HCT116 (cell line): ENCODE data around the gene RHBDD1. TPM values are rescaled to one million over a fixed set of nuclear protein-coding genes. Genes with fewer than 3 reads are reported as not detected.
A peak's percentile ranks its signal among the peaks of the same experiment; 100 is the strongest.

Source experiments
- ATAC-seq: fragments of 200-7000 bp; cut with Tn5 transposase; 2 replicates; pipeline ENCODE4 v1.9.1; 2020; ENCODE audit warnings: mild to moderate bottlenecking, moderate library complexity
- BruUV-seq: library from RNA; stranded (reverse); fragments of 400-500 nt; replicated peaks from 2 replicates; lab custom pipeline; 2021; lab: Mats Ljungman, UMichigan
- CTCF ChIA-PET: fragments of 300-600 bp; sonication (Branson Sonifier 250); formaldehyde crosslinking; loops from one replicate; lab custom pipeline; 2021; ENCODE audit warnings: antibody characterized with exemption; lab: Charles Lee
- POLR2A ChIA-PET: fragments of 300-600, 350-600 bp; sonication (Branson Sonifier 250); formaldehyde crosslinking; loops from one replicate; lab custom pipeline; 2021; ENCODE audit warnings: antibody characterized with exemption; lab: Charles Lee
- RAD21 ChIA-PET, 2 experiments: fragments of 300-600 bp; sonication (Branson Sonifier 250); formaldehyde crosslinking; loops; one replicate each; lab custom pipeline; 2023; ENCODE audit warnings: low total read pairs in 2 of 2; ENCODE audit not compliant: uncharacterized antibody in 2 of 2, unreplicated experiment in 2 of 2, low non-redundant PET in 1 of 2; lab: Charles Lee
- DNase-seq: peaks from one replicate; pipeline ENCODE4 v3.0.0-alpha.2; 2010; ENCODE audit warnings: low read depth, low spot score
- H2AFZ ChIP-seq: fragments of 200-600 bp; shearing (Covaris generic), sonication (generic); 2 replicates; pipeline ENCODE4 v1.6.1; 2017; ENCODE audit warnings: low read depth, mixed run types, mixed read lengths, antibody characterized with exemption, low read length; ENCODE audit not compliant: poor library complexity, severe bottlenecking
- H3K27ac ChIP-seq: 2 replicates; pipeline ENCODE4 v1.5.1; 2012; ENCODE audit warnings: low read depth, low read length
- H3K27me3 ChIP-seq: fragments of 200-600 bp; sonication (generic); 2 replicates; pipeline ENCODE4 v1.6.1; 2016; ENCODE audit warnings: mixed run types, low read length, mixed read lengths; ENCODE audit not compliant: insufficient read depth
- H3K36me3 ChIP-seq, 2 experiments: fragments of 200-500 bp in 1 of 2; fragments of 200-600 bp in 1 of 2; sonication (Bioruptor generic) in 1 of 2; sonication (generic) in 1 of 2; 2 replicates each; pipeline versions ENCODE4 v1.5.1 to v1.6.1; 2014 to 2016; ENCODE audit warnings: low read length in 2 of 2, inconsistent platforms in 1 of 2, mixed read lengths in 1 of 2, mixed run types in 1 of 2; ENCODE audit not compliant: insufficient read depth in 2 of 2, control insufficient read depth in 1 of 2
- H3K4me1 ChIP-seq, 2 experiments: fragments of 200-600 bp in 1 of 2; sonication (generic) in 1 of 2; 2 replicates each; pipeline versions ENCODE4 v1.5.1 to v1.6.1; 2012 to 2017; ENCODE audit warnings: low read length in 2 of 2, inconsistent platforms in 1 of 2, mild to moderate bottlenecking in 1 of 2, mixed read lengths in 1 of 2, mixed run types in 1 of 2, moderate library complexity in 1 of 2; ENCODE audit not compliant: insufficient read depth in 2 of 2, control insufficient read depth in 1 of 2
- H3K4me2 ChIP-seq: fragments of 200-600 bp; sonication (generic); 2 replicates; pipeline ENCODE4 v1.6.1; 2017; ENCODE audit warnings: mixed run types, low read length, mixed read lengths
- H3K4me3 ChIP-seq, 2 experiments: fragments of 200-600 bp in 1 of 2; sonication (generic) in 1 of 2; replicated peaks in 1 of 2; 2 replicates each; pipeline ENCODE4 v1.5.1; 2011 to 2016; ENCODE audit warnings: low read length in 2 of 2, control low read depth in 1 of 2, low read depth in 1 of 2, mild to moderate bottlenecking in 1 of 2, mixed read lengths in 1 of 2, mixed run types in 1 of 2
- H3K79me2 ChIP-seq: fragments of 200-600 bp; sonication (generic); 2 replicates; pipeline ENCODE4 v1.6.1; 2017; ENCODE audit warnings: mild to moderate bottlenecking, mixed run types, low read length, moderate library complexity, mixed read lengths; ENCODE audit not compliant: insufficient read depth
- H3K9ac ChIP-seq: fragments of 200-600 bp; sonication (generic); 2 replicates; pipeline ENCODE4 v1.6.1; 2016; ENCODE audit warnings: low read length, mixed read lengths
- H3K9me2 ChIP-seq: fragments of 200-600 bp; sonication (generic), shearing (Covaris generic); 2 replicates; pipeline ENCODE4 v1.6.1; 2017; ENCODE audit warnings: mixed run types, mild to moderate bottlenecking, moderate library complexity; ENCODE audit not compliant: insufficient read depth
- H3K9me3 ChIP-seq, 2 experiments: fragments of 200-500 bp in 1 of 2; fragments of 200-600 bp in 1 of 2; sonication (Bioruptor generic) in 1 of 2; sonication (generic) in 1 of 2; 2 replicates each; pipeline ENCODE4 v1.6.1; 2014 to 2017; ENCODE audit warnings: low read length in 2 of 2, mixed read lengths in 2 of 2, inconsistent platforms in 1 of 2, low read depth in 1 of 2, mild to moderate bottlenecking in 1 of 2, mixed run types in 1 of 2, moderate library complexity in 1 of 2; ENCODE audit not compliant: control insufficient read depth in 1 of 2, insufficient read depth in 1 of 2
- H4K20me1 ChIP-seq: fragments of 200-600 bp; sonication (generic), shearing (Covaris generic); 2 replicates; pipeline ENCODE4 v1.6.1; 2017; ENCODE audit warnings: mixed run types, mild to moderate bottlenecking, moderate library complexity; ENCODE audit not compliant: insufficient read depth
- CBX3 ChIP-seq: IDR thresholded peaks from 2 replicates; pipeline ENCODE4 v1.6.1; 2012; ENCODE audit warnings: low read depth
- CEBPB ChIP-seq: IDR thresholded peaks from 2 replicates; pipeline ENCODE4 v1.6.1; 2012; ENCODE audit warnings: low read depth
- ELF1 ChIP-seq: IDR thresholded peaks from 2 replicates; pipeline ENCODE4 v1.6.1; 2012; ENCODE audit warnings: low read depth, borderline replicate concordance
- EZH2 ChIP-seq: fragments of 200-600 bp; sonication (generic); IDR thresholded peaks from 2 replicates; pipeline ENCODE4 v1.6.1; 2017; ENCODE audit warnings: antibody characterized with exemption, mixed run types
- FOSL1 ChIP-seq: IDR thresholded peaks from 2 replicates; pipeline ENCODE4 v1.6.1; 2012; ENCODE audit warnings: low read depth
- JUND ChIP-seq: IDR thresholded peaks from 2 replicates; pipeline ENCODE4 v1.6.1; 2012
- MAX ChIP-seq: IDR thresholded peaks from 2 replicates; pipeline ENCODE4 v1.6.1; 2012
- POLR2A ChIP-seq: IDR thresholded peaks from 2 replicates; pipeline ENCODE4 v1.7.0; 2011; ENCODE audit warnings: borderline replicate concordance; ENCODE audit not compliant: insufficient read depth, insufficient read length; ENCODE audit errors: extremely low read depth
- POLR2AphosphoS5 ChIP-seq: IDR thresholded peaks from 2 replicates; pipeline ENCODE4 v1.6.1; 2011; ENCODE audit warnings: mild to moderate bottlenecking, low read depth, low read length, moderate library complexity
- RAD21 ChIP-seq: IDR thresholded peaks from 2 replicates; pipeline ENCODE4 v1.6.1; 2012; ENCODE audit warnings: low read depth, mild to moderate bottlenecking
- REST ChIP-seq: IDR thresholded peaks from 2 replicates; pipeline ENCODE4 v1.6.1; 2012; ENCODE audit warnings: low read depth
- SIN3A ChIP-seq: IDR thresholded peaks from 2 replicates; pipeline ENCODE4 v1.6.1; 2012; ENCODE audit warnings: low read depth
- SP1 ChIP-seq: IDR thresholded peaks from 2 replicates; pipeline ENCODE4 v1.6.1; 2012; ENCODE audit warnings: low read depth
- SRF ChIP-seq: IDR thresholded peaks from 2 replicates; pipeline ENCODE4 v1.6.1; 2012; ENCODE audit warnings: low read depth
- TCF7L2 ChIP-seq: IDR thresholded peaks from 2 replicates; pipeline ENCODE4 v1.7.0; 2011; ENCODE audit warnings: borderline replicate concordance, inconsistent platforms; ENCODE audit not compliant: insufficient read depth, insufficient read length; ENCODE audit errors: extremely low read depth
- YY1 ChIP-seq: IDR thresholded peaks from 2 replicates; pipeline ENCODE4 v1.6.1; 2011; ENCODE audit warnings: low read length, low read depth, moderate library complexity, mild to moderate bottlenecking; ENCODE audit not compliant: insufficient replicate concordance; ENCODE audit errors: extremely low read depth
- ZBTB33 ChIP-seq: IDR thresholded peaks from 2 replicates; pipeline ENCODE4 v1.6.1; 2011; ENCODE audit warnings: mild to moderate bottlenecking, low read length, moderate library complexity; ENCODE audit not compliant: insufficient replicate concordance; ENCODE audit errors: extremely low read depth
- ZFX ChIP-seq: fragments of 450-650 bp; IDR thresholded peaks from 2 replicates; pipeline ENCODE4 v1.6.1; 2017
- ZNF274 ChIP-seq: fragments of 200-500 bp; sonication (Bioruptor generic); IDR thresholded peaks from 2 replicates; pipeline ENCODE4 v1.6.1; 2014; ENCODE audit warnings: mild to moderate bottlenecking, low read depth, low read length, inconsistent platforms
- intact Hi-C: fragments of 100-400 bp; cut with micrococcal nuclease; formaldehyde crosslinking; loops from 2 replicates; pipeline ENCODE4 v1.10.0; 2022
- total RNA-seq: library from RNA; stranded (reverse); gene quantifications from one replicate; pipeline ENCODE4 v1.2.1, GENCODE V29; 2021; ENCODE audit not compliant: unreplicated experiment
- TF ChIP-seq, protein P1 (sequence below), 3 experiments: fragments of 200-600 bp in 1 of 3; sonication (generic) in 1 of 3; IDR thresholded peaks in 2 of 3; conservative IDR thresholded peaks in 1 of 3; 2 replicates each; pipeline ENCODE4 v1.5.1; 2012 to 2017; ENCODE audit warnings: low read depth in 2 of 3, low read length in 2 of 3, antibody characterized with exemption in 1 of 3, borderline replicate concordance in 1 of 3, control low read depth in 1 of 3, mild to moderate bottlenecking in 1 of 3, mixed read lengths in 1 of 3, mixed run types in 1 of 3, moderate library complexity in 1 of 3; ENCODE audit not compliant: insufficient read depth in 1 of 3
- TF ChIP-seq, protein P2 (sequence below): IDR thresholded peaks from 2 replicates; pipeline ENCODE4 v1.6.1; 2012

Gene RHBDD1
- total RNA-seq, 1 experiment from 2014 or later = 73.8 TPM

- RAD21 ChIA-PET = no interaction called here
- DNase-seq = peak; percentile 56
- intact Hi-C loops = loop anchor here (1.0 to 10.0 kb wide), 3 partner anchors 112 to 810 kb away; no protein-coding TSS in a partner anchor
- TF ChIP-seq FOSL1 (no peak), SP1 (peak; percentile 9; the same call in 1 of the 2 replicates), SRF (no peak), RAD21 (peak; percentile 46), CEBPB (no peak), JUND (no peak), EZH2 (no peak), POLR2AphosphoS5 (peak; percentile 6; the same call in 1 of the 2 replicates), CBX3 (peak; percentile 20; the same call in 1 of the 2 replicates), SIN3A (no peak), TCF7L2 (peak; percentile 80), ZBTB33 (no peak), MAX (0 out of 2 replicates have a peak, but pooled peaks have one; percentile 14), ELF1 (no peak), YY1 (peak; percentile 36), POLR2A (peak; percentile 17), REST (no peak), ZFX (no peak), ZNF274 (no peak)
- TF ChIP-seq, protein P1, sequence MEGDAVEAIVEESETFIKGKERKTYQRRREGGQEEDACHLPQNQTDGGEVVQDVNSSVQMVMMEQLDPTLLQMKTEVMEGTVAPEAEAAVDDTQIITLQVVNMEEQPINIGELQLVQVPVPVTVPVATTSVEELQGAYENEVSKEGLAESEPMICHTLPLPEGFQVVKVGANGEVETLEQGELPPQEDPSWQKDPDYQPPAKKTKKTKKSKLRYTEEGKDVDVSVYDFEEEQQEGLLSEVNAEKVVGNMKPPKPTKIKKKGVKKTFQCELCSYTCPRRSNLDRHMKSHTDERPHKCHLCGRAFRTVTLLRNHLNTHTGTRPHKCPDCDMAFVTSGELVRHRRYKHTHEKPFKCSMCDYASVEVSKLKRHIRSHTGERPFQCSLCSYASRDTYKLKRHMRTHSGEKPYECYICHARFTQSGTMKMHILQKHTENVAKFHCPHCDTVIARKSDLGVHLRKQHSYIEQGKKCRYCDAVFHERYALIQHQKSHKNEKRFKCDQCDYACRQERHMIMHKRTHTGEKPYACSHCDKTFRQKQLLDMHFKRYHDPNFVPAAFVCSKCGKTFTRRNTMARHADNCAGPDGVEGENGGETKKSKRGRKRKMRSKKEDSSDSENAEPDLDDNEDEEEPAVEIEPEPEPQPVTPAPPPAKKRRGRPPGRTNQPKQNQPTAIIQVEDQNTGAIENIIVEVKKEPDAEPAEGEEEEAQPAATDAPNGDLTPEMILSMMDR (IDR thresholded peaks at IDR 0.05 in 2 of 3, conservative IDR thresholded peaks at IDR 0.05 in 1 of 3; ENCODE audit: borderline replicate concordance in 1 of 3, insufficient read depth in 1 of 3, low read depth in 2 of 3, low read length in 2 of 3) = peak; percentile 9 to 64 (median 35); a peak in 4 of 6 replicates
- TF ChIP-seq, protein P2, sequence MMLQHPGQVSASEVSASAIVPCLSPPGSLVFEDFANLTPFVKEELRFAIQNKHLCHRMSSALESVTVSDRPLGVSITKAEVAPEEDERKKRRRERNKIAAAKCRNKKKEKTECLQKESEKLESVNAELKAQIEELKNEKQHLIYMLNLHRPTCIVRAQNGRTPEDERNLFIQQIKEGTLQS = no peak
These were observed 158.9 kb downstream of the RHBDD1 start for GRCh38 chr2:226994775-226995174.

More at GRCh38 chr2:226994775-226995174, 158.9 kb downstream of the RHBDD1 start:
- Histone ChIP-seq H3K27me3 (no peaks in the 10 kb centered on the region), H3K9ac (peak overlapping the region; percentile 55), H2AFZ (no peak overlapping the region), H3K4me3 (no peak overlapping the region), H3K36me3 (peaks cover 0 to 21% of the 10 kb centered on the region in 2 experiments; a peak in 1 of 4 replicates), H3K4me1 (peaks cover 41% of the 10 kb centered on the region in 2 experiments), H3K79me2 (no peaks in the 10 kb centered on the region), H4K20me1 (no peaks in the 10 kb centered on the region), H3K4me2 (peak overlapping the region; percentile 70), H3K9me2 (no peaks in the 10 kb centered on the region), H3K27ac (peak overlapping the region; percentile 88), H3K9me3 (no peaks in the 10 kb centered on the region)
- ChIA-PET POLR2A (no interaction called here), CTCF (interaction anchor here (0.9 to 1.9 kb wide), 3 partner anchors 9 to 1329 kb away, joined by 3 to 7 read pairs (median 6); no protein-coding TSS in a partner anchor)
- BruUV-seq = no TSS peak
- ATAC-seq = peak; percentile 52
